Fibroblast of mammary gland (primary cell): Measurements from ENCODE around the gene LPGAT1.

Experiments
- DNase-seq: peaks from one replicate; pipeline ENCODE4 v3.0.0-alpha.2; 2010; ENCODE audit warnings: low read depth
- H3K4me3 ChIP-seq: 2 replicates; pipeline ENCODE4 v1.5.1; 2011; ENCODE audit warnings: low read depth, mild to moderate bottlenecking, low read length, moderate library complexity; ENCODE audit not compliant: control insufficient read depth
- CTCF ChIP-seq: conservative IDR thresholded peaks from 2 replicates; pipeline ENCODE4 v1.5.1; 2011; ENCODE audit warnings: low read depth, low read length, inconsistent platforms; ENCODE audit not compliant: control insufficient read depth, insufficient read depth

Gene LPGAT1

GRCh38 chr1:211814313-211814712 is 16.2 kb downstream of the LPGAT1 start:
- TF ChIP-seq CTCF, result no peak
- H3K4me3 ChIP-seq, result no peak overlapping the region
- no peak for DNase-seq

- H3K4me3 ChIP-seq, result no peak overlapping the region
- TF ChIP-seq CTCF, result no peak
- peak; percentile 54 for DNase-seq
Observed at GRCh38 chr1:211813590-211813989, 17.0 kb downstream of the LPGAT1 start.

GRCh38 chr1:211812584-211812983 is 18.0 kb downstream of the LPGAT1 start:
- TF ChIP-seq CTCF, result no peak
- no peak for DNase-seq
- no peak overlapping the region for H3K4me3 ChIP-seq

- DNase-seq, result no peak
- no peak overlapping the region for H3K4me3 ChIP-seq
- TF ChIP-seq CTCF, result no peak
Observed at GRCh38 chr1:211811848-211812247, 18.7 kb downstream of the LPGAT1 start.

- no peak for DNase-seq
- TF ChIP-seq CTCF, result no peak
- no peak overlapping the region for H3K4me3 ChIP-seq
Observed at GRCh38 chr1:211811126-211811525, 19.4 kb downstream of the LPGAT1 start.

- TF ChIP-seq CTCF, result no peak
- DNase-seq, result no peak
Observed at GRCh38 chr1:211808475-211808874, 22.1 kb downstream of the LPGAT1 start.

GRCh38 chr1:211804915-211805314 is 25.6 kb downstream of the LPGAT1 start:
- DNase-seq, result no peak

More at GRCh38 chr1:211808475-211808874, 22.1 kb downstream of the LPGAT1 start:
- no peak overlapping the region for H3K4me3 ChIP-seq

More at GRCh38 chr1:211804915-211805314, 25.6 kb downstream of the LPGAT1 start:
- no peak for TF ChIP-seq CTCF
- no peak overlapping the region for H3K4me3 ChIP-seq
